ENCODE data around the gene CBX5. TPM values are rescaled to one million over a fixed set of nuclear protein-coding genes. Genes with fewer than 3 reads are reported as not detected.

CBX5 gene
- total and polyA plus RNA-seq, 9 of the 15 experiments (the other 6 are each of a cell fraction or from before 2014, with no cell fraction given) = 32.6 to 102 (median 59.2) TPM

DNA sequence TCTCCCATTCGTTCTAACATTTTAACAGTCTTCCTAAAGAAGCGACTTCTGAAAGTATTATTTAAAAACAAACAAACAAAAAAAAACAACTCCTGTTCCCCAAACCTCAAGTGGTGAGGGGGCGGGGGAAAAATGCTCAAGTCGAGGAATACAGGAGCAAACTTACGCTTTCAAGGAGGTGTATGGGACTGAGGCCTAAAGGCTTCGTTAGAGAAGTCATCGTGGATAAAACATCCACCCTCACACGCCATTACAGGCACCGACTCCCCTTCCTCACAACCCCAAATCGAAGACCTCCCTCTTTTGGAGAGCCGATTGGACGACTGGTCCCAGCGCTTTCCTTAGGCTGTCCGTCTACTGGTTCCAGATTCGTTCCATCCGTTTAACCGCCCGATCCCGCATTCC lies 693 bp downstream of the CBX5 start (continued):
- TF ChIP-seq PHTF2 (CRISPR knock-in tag; IDR thresholded peaks at IDR 0.05) (no peak), POLR2A (conservative IDR thresholded peaks at IDR 0.05) (no peak), ZNF512 (tag; IDR thresholded peaks at IDR 0.05) (no peak), NFIC (IDR thresholded peaks at IDR 0.05) (no peak), NCOA4 (IDR thresholded peaks at IDR 0.05; ENCODE audit: partially characterized antibody) (no peak), ZNF133 (CRISPR knock-in tag; IDR thresholded peaks at IDR 0.05) (no peak), TEAD2 (tag; IDR thresholded peaks at IDR 0.05) (no peak), AFF4 (CRISPR knock-in tag; IDR thresholded peaks at IDR 0.05) (peak; percentile 77; the same call in 1 of the 2 replicates), SAFB (IDR thresholded peaks at IDR 0.05; ENCODE audit: borderline replicate concordance, low read depth, low read length) (no peak), ZNF408 (CRISPR knock-in tag; IDR thresholded peaks at IDR 0.05; ENCODE audit: low read depth) (no peak), ZNF175 (CRISPR knock-in tag; IDR thresholded peaks at IDR 0.05; ENCODE audit: low read depth) (no peak), BRD9 (IDR thresholded peaks at IDR 0.05; ENCODE audit: low read depth, partially characterized antibody) (peak; percentile 87), TAF15 (IDR thresholded peaks at IDR 0.05; ENCODE audit: low read depth, low read length) (no peak), ETV6 (IDR thresholded peaks at IDR 0.05; ENCODE audit: borderline replicate concordance in 1 of 2, low read depth in 2 of 2, low read length in 1 of 2) (no peak), ETV6 (CRISPR knock-in tag; IDR thresholded peaks at IDR 0.05; ENCODE audit: borderline replicate concordance) (no peak), ZNF830 (CRISPR knock-in tag; IDR thresholded peaks at IDR 0.05) (0 out of 2 replicates have a peak, but pooled peaks have one; percentile 46), THRAP3 (IDR thresholded peaks at IDR 0.05; ENCODE audit: borderline replicate concordance) (no peak)
- TF ChIP-seq, protein P1, sequence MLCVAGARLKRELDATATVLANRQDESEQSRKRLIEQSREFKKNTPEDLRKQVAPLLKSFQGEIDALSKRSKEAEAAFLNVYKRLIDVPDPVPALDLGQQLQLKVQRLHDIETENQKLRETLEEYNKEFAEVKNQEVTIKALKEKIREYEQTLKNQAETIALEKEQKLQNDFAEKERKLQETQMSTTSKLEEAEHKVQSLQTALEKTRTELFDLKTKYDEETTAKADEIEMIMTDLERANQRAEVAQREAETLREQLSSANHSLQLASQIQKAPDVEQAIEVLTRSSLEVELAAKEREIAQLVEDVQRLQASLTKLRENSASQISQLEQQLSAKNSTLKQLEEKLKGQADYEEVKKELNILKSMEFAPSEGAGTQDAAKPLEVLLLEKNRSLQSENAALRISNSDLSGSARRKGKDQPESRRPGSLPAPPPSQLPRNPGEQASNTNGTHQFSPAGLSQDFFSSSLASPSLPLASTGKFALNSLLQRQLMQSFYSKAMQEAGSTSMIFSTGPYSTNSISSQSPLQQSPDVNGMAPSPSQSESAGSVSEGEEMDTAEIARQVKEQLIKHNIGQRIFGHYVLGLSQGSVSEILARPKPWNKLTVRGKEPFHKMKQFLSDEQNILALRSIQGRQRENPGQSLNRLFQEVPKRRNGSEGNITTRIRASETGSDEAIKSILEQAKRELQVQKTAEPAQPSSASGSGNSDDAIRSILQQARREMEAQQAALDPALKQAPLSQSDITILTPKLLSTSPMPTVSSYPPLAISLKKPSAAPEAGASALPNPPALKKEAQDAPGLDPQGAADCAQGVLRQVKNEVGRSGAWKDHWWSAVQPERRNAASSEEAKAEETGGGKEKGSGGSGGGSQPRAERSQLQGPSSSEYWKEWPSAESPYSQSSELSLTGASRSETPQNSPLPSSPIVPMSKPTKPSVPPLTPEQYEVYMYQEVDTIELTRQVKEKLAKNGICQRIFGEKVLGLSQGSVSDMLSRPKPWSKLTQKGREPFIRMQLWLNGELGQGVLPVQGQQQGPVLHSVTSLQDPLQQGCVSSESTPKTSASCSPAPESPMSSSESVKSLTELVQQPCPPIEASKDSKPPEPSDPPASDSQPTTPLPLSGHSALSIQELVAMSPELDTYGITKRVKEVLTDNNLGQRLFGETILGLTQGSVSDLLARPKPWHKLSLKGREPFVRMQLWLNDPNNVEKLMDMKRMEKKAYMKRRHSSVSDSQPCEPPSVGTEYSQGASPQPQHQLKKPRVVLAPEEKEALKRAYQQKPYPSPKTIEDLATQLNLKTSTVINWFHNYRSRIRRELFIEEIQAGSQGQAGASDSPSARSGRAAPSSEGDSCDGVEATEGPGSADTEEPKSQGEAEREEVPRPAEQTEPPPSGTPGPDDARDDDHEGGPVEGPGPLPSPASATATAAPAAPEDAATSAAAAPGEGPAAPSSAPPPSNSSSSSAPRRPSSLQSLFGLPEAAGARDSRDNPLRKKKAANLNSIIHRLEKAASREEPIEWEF (CRISPR knock-in tag; IDR thresholded peaks at IDR 0.05) = no peak
- TF ChIP-seq, protein P2, sequence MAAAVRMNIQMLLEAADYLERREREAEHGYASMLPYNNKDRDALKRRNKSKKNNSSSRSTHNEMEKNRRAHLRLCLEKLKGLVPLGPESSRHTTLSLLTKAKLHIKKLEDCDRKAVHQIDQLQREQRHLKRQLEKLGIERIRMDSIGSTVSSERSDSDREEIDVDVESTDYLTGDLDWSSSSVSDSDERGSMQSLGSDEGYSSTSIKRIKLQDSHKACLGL (CRISPR knock-in tag; IDR thresholded peaks at IDR 0.05; ENCODE audit: borderline replicate concordance, poor library complexity, severe bottlenecking) = no peak
